Measurements from ENCODE around the gene ZNF605.

Gene ZNF605

GRCh38 chr12:132907216-132907615 lies 48.9 kb downstream of the ZNF605 start:
- Histone ChIP-seq H3K9ac (ENCODE audit: low read length) (no peak overlapping the region), H3K4me1 (ENCODE audit: low read length) (no peaks in the 10 kb centered on the region), H3K79me2 (ENCODE audit: low read length) (no peaks in the 10 kb centered on the region), H3K9me3 (replicated peaks; ENCODE audit: insufficient read depth, low read length) (no peaks in the 10 kb centered on the region), H3F3A (ENCODE audit: insufficient read depth, low read length) (no peaks in the 10 kb centered on the region), H4K20me1 (ENCODE audit: insufficient read depth, low read length) (no peaks in the 10 kb centered on the region), H3K27ac (ENCODE audit: low read length) (no peak overlapping the region), H3K9me2 (replicated peaks; ENCODE audit: insufficient read depth, low read length) (no peaks in the 10 kb centered on the region), H3K27me3 (replicated peaks; ENCODE audit: insufficient read depth, low read length) (no peaks in the 10 kb centered on the region), H3K36me3 (replicated peaks; ENCODE audit: insufficient read depth, low read length) (no peaks in the 10 kb centered on the region), H2AFZ (ENCODE audit: low read length) (no peak overlapping the region), H3K4me2 (ENCODE audit: low read depth, low read length) (no peak overlapping the region), H3K4me3 (ENCODE audit: low read length) (no peak overlapping the region)
- no peak for DNase-seq
- TF ChIP-seq EZH2 (optimal IDR thresholded peaks at IDR 0.05; ENCODE audit: low read depth, low read length), result no peak
- TF ChIP-seq CTCF (IDR thresholded peaks at IDR 0.05; ENCODE audit: low read length), result no peak
- TF ChIP-seq EZH2phosphoT487 (IDR thresholded peaks at IDR 0.05; ENCODE audit: low read length), result no peak

GRCh38 chr12:132904718-132905328 lies 51.3 kb downstream of the ZNF605 start:
- Histone ChIP-seq H3K79me2 (ENCODE audit: low read length) (no peaks in the 10 kb centered on the region), H3K36me3 (replicated peaks; ENCODE audit: insufficient read depth, low read length) (no peaks in the 10 kb centered on the region), H3K4me3 (ENCODE audit: low read length) (no peak overlapping the region), H2AFZ (ENCODE audit: low read length) (no peak overlapping the region), H3K4me1 (ENCODE audit: low read length) (no peaks in the 10 kb centered on the region), H4K20me1 (ENCODE audit: insufficient read depth, low read length) (no peaks in the 10 kb centered on the region), H3K27ac (ENCODE audit: low read length) (no peak overlapping the region), H3K9ac (ENCODE audit: low read length) (no peak overlapping the region), H3K4me2 (ENCODE audit: low read depth, low read length) (no peak overlapping the region), H3K27me3 (replicated peaks; ENCODE audit: insufficient read depth, low read length) (no peaks in the 10 kb centered on the region), H3F3A (ENCODE audit: insufficient read depth, low read length) (no peaks in the 10 kb centered on the region), H3K9me2 (replicated peaks; ENCODE audit: insufficient read depth, low read length) (no peaks in the 10 kb centered on the region), H3K9me3 (replicated peaks; ENCODE audit: insufficient read depth, low read length) (no peaks in the 10 kb centered on the region)
- DNase-seq, result no peak
- TF ChIP-seq CTCF (IDR thresholded peaks at IDR 0.05; ENCODE audit: low read length) (no peak), EZH2phosphoT487 (IDR thresholded peaks at IDR 0.05; ENCODE audit: low read length) (no peak), EZH2 (optimal IDR thresholded peaks at IDR 0.05; ENCODE audit: low read depth, low read length) (no peak)

- no peaks in the 10 kb centered on the region for H4K20me1 ChIP-seq (ENCODE audit: insufficient read depth, low read length)
- H3K4me2 ChIP-seq (ENCODE audit: low read depth, low read length), result no peak overlapping the region
- H3K36me3 ChIP-seq (replicated peaks; ENCODE audit: insufficient read depth, low read length), result no peaks in the 10 kb centered on the region
- H3F3A ChIP-seq (ENCODE audit: insufficient read depth, low read length), result no peaks in the 10 kb centered on the region
- H3K4me3 ChIP-seq (ENCODE audit: low read length), result no peak overlapping the region
- H3K9me3 ChIP-seq (replicated peaks; ENCODE audit: insufficient read depth, low read length), result no peaks in the 10 kb centered on the region
- no peak for DNase-seq
- no peak overlapping the region for H3K27ac ChIP-seq (ENCODE audit: low read length)
- H2AFZ ChIP-seq (ENCODE audit: low read length), result no peak overlapping the region
- no peaks in the 10 kb centered on the region for H3K27me3 ChIP-seq (replicated peaks; ENCODE audit: insufficient read depth, low read length)
- TF ChIP-seq EZH2phosphoT487 (IDR thresholded peaks at IDR 0.05; ENCODE audit: low read length) (no peak), CTCF (IDR thresholded peaks at IDR 0.05; ENCODE audit: low read length) (no peak), EZH2 (optimal IDR thresholded peaks at IDR 0.05; ENCODE audit: low read depth, low read length) (no peak)
- no peak overlapping the region for H3K9ac ChIP-seq (ENCODE audit: low read length)
- no peaks in the 10 kb centered on the region for H3K79me2 ChIP-seq (ENCODE audit: low read length)
- H3K4me1 ChIP-seq (ENCODE audit: low read length), result no peaks in the 10 kb centered on the region
- no peaks in the 10 kb centered on the region for H3K9me2 ChIP-seq (replicated peaks; ENCODE audit: insufficient read depth, low read length)
These were observed 57.1 kb downstream of the ZNF605 start for GRCh38 chr12:132899033-132899432.

Measured in MM.1S (cell line).